ENCODE results near the gene VTCN1.

Gene VTCN1

DNA sequence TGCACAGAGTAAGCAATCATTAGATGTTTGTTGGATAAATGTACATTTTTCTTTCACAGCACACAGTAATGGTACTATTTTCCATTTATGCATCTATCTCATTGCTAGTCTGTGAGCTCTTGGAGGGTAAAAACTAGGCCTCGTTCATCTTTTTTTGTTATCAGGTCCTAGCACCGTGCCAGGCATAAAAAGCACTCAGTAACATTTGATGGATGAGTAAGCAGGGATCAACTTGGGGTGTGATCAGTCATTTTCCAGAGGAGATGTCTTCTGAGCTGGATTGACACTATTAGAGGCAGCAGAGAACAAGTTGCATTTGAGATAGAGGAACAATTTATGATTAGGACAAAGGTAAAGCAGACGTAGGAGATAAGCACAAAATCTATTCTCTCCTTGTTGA is 4.3 kb upstream of the VTCN1 start:
- H3K4me3 ChIP-seq (ENCODE audit: low read depth, low read length): no peak overlapping the region
- no peak for DNase-seq (ENCODE audit: low read depth)
- TF ChIP-seq, protein P1, sequence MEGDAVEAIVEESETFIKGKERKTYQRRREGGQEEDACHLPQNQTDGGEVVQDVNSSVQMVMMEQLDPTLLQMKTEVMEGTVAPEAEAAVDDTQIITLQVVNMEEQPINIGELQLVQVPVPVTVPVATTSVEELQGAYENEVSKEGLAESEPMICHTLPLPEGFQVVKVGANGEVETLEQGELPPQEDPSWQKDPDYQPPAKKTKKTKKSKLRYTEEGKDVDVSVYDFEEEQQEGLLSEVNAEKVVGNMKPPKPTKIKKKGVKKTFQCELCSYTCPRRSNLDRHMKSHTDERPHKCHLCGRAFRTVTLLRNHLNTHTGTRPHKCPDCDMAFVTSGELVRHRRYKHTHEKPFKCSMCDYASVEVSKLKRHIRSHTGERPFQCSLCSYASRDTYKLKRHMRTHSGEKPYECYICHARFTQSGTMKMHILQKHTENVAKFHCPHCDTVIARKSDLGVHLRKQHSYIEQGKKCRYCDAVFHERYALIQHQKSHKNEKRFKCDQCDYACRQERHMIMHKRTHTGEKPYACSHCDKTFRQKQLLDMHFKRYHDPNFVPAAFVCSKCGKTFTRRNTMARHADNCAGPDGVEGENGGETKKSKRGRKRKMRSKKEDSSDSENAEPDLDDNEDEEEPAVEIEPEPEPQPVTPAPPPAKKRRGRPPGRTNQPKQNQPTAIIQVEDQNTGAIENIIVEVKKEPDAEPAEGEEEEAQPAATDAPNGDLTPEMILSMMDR (IDR thresholded peaks at IDR 0.05; ENCODE audit: low read depth, low read length, missing control alignments): no peak
- in situ Hi-C loops (cut with HindIII; ENCODE audit: low sequenced_read_pairs): no loop called here

DNA sequence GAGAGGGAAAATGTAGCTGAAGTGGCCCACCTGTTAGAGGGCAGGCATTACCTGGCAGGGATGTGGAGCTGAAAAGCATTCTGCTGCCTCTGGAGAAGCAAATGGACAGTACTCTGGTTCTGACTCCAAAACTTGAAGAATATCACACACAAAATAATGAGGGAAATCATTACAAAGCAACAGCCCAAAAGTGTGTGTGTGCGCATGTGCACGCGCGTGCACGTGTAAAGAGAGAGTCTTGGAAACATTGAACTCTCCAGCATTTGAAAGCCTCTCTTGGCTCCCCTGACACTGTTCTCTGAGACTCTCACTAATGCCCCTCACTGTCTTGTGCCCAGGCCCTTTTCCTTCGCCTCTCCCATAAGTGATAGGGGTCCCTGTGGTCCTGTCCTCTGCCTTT is 2.3 kb upstream of the VTCN1 start:
- DNase-seq (ENCODE audit: low read depth): no peak
- no peak overlapping the region for H3K4me3 ChIP-seq (ENCODE audit: low read depth, low read length)
- in situ Hi-C loops (cut with HindIII; ENCODE audit: low sequenced_read_pairs): no loop called here
- TF ChIP-seq, protein P1 (IDR thresholded peaks at IDR 0.05; ENCODE audit: low read depth, low read length, missing control alignments): no peak

DNA sequence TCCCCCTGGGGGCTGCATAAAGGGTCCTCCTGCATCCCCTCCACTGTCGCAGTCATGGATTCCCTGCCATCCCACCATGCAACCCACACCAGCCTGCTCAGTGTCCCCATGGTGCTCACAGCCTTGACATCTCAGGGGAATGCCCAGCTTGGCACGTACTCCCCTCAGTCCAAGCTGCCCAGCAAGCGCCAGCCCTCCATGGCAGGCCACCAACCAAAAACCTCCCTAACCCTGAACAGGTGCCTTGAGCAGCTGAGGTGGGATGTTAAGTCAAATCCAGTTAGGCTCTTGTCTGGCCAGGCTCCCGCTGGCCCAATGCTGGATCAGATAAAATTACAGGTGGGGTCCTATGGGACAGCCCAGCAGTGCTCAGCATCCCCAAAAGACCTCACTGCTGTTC is 341 bp downstream of the VTCN1 start:
- H3K4me3 ChIP-seq (ENCODE audit: low read depth, low read length): no peak overlapping the region
- in situ Hi-C loops (cut with HindIII; ENCODE audit: low sequenced_read_pairs): no loop called here
- TF ChIP-seq, protein P1 (IDR thresholded peaks at IDR 0.05; ENCODE audit: low read depth, low read length, missing control alignments): no peak
- no peak for DNase-seq (ENCODE audit: low read depth)

DNA sequence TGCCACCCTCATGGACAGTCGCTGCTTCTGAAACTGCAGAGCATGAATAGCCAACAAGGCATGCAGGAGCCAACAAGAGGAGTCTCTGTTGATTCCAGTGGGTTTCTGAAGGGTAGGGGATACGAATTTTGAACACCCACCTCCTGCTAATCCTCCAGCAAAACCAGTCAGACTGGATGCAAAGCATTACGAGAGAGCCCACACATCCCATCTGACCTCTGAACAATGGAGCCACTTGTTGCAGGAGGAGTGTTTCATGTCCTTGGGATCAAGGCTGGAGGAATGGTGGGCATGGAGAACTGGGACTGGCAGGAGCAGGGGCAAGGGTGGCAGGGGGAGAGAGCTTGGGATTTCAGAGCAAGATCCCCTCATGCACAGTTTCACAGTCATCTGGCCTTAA is 1.6 kb downstream of the VTCN1 start:
- H3K4me3 ChIP-seq (ENCODE audit: low read depth, low read length): no peak overlapping the region
- in situ Hi-C loops (cut with HindIII; ENCODE audit: low sequenced_read_pairs): no loop called here
- no peak for DNase-seq (ENCODE audit: low read depth)
- TF ChIP-seq, protein P1 (IDR thresholded peaks at IDR 0.05; ENCODE audit: low read depth, low read length, missing control alignments): no peak

DNA sequence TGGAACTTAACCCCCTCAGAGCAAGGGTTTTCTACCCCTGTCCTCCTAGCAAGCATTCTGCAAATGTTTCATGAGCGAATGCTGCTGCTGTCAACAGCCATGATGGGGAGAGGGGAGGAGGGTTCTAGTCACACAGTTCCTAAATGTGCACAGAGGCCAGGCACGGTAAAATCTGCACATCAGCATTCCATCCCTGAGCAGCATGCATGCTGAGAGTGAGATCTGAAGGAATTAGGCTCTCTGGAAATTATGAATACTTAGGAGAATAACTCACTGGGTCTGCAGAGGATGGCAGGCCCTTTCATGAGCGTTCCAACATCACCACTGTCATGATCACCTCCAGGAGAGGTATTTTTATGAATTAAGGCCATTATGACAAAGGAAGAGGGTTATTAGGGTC is 2.1 kb downstream of the VTCN1 start:
- H3K4me3 ChIP-seq (ENCODE audit: low read depth, low read length): no peak overlapping the region
- TF ChIP-seq, protein P1 (IDR thresholded peaks at IDR 0.05; ENCODE audit: low read depth, low read length, missing control alignments): no peak
- no peak for DNase-seq (ENCODE audit: low read depth)
- in situ Hi-C loops (cut with HindIII; ENCODE audit: low sequenced_read_pairs): no loop called here

DNA sequence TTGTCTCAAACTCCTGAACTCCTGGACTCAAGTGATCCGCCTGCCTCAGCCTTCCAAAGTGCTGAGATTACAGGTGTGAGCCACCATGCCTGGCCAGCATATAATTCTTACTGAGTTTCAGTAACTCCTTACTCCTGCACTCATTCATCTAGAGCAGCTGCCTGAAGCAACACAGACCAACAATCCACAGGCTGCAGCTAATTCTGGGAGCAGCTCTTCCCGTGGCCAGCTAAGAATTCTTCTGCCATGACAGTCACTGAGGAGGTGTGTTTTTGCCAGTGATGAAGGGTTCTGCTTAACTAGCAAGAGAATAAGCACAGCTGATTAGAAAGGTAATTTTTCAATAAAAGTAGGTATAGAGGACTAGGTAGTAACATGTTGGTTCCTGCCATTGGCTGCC is 5.4 kb downstream of the VTCN1 start:
- H3K4me3 ChIP-seq (ENCODE audit: low read depth, low read length): no peak overlapping the region
- in situ Hi-C loops (cut with HindIII; ENCODE audit: low sequenced_read_pairs): no loop called here
- DNase-seq (ENCODE audit: low read depth): no peak
- TF ChIP-seq, protein P1 (IDR thresholded peaks at IDR 0.05; ENCODE audit: low read depth, low read length, missing control alignments): no peak

DNA sequence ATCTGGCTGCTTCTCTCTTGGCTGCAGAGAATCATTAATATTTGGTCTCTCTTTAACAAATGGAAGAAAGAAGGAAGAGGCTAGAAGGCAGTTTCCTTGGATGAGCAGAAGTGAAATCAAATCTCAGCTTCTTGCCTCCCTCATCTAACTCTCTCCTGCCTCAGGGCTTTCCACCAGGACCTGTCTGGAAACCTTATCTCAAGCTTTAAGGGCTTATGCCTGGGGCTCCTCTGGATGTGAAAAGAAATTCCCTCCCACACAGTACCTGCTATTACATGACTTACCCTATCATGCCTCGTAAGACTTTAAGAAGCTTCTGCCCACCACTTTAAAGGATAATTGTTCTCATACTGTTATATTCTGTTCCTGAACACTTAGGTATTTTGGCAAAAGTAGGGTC is 8.9 kb downstream of the VTCN1 start:
- H3K4me3 ChIP-seq (ENCODE audit: low read depth, low read length): no peak overlapping the region
- TF ChIP-seq, protein P1 (IDR thresholded peaks at IDR 0.05; ENCODE audit: low read depth, low read length, missing control alignments): no peak
- in situ Hi-C loops (cut with HindIII; ENCODE audit: low sequenced_read_pairs): no loop called here
- no peak for DNase-seq (ENCODE audit: low read depth)
